HepG2 (cell line): ENCODE measurements around the gene RSPH4A. TPM values are rescaled to one million over a fixed set of nuclear protein-coding genes. Genes with fewer than 3 reads are reported as not detected.

Experiments
- ARID5B ChIP-seq: IDR thresholded peaks from 2 replicates; pipeline ENCODE4 v1.4.0; 2020; ENCODE audit warnings: mild to moderate bottlenecking, missing genetic modification reagents
- BRF2 ChIP-seq: sonication (generic); formaldehyde crosslinking; IDR thresholded peaks from 2 replicates; pipeline ENCODE4 v1.8.1; 2022; ENCODE audit warnings: mild to moderate bottlenecking, missing genetic modification reagents
- CBX1 ChIP-seq: IDR thresholded peaks from one replicate; pipeline ENCODE4 v1.6.1; 2016; ENCODE audit warnings: antibody characterized with exemption, low read depth
- KLF11 ChIP-seq: IDR thresholded peaks from 2 replicates; pipeline ENCODE4 v1.6.1; 2016; ENCODE audit warnings: missing compliant biosample characterization
- NKX3-1 ChIP-seq: sonication (generic); formaldehyde crosslinking; IDR thresholded peaks from 2 replicates; pipeline ENCODE4 v1.5.0; 2020; ENCODE audit warnings: missing genetic modification reagents
- PATZ1 ChIP-seq: sonication (generic); formaldehyde crosslinking; IDR thresholded peaks from 2 replicates; pipeline ENCODE4 v1.4.0; 2020; ENCODE audit warnings: missing genetic modification reagents
- RBM39 ChIP-seq: fragments of 200-400 bp; formaldehyde crosslinking; IDR thresholded peaks from one replicate; pipeline ENCODE4 v1.6.1; 2018; ENCODE audit warnings: antibody characterized with exemption, mild to moderate bottlenecking, low read depth, low read length; ENCODE audit not compliant: poor library complexity, severe bottlenecking
- REST ChIP-seq, 2 experiments: IDR thresholded peaks; 2 replicates each; pipeline ENCODE4 v1.6.1; 2011 to 2012; ENCODE audit warnings: low read length in 2 of 2, borderline replicate concordance in 1 of 2, low read depth in 1 of 2, mild to moderate bottlenecking in 1 of 2, moderate library complexity in 1 of 2
- USF2 ChIP-seq, 2 experiments: sonication (generic) in 1 of 2; formaldehyde crosslinking in 1 of 2; IDR thresholded peaks; 2 replicates each; pipeline versions ENCODE4 v1.5.1 to v1.6.1; 2011 to 2020; ENCODE audit warnings: borderline replicate concordance in 1 of 2, low read depth in 1 of 2, low read length in 1 of 2, mild to moderate bottlenecking in 1 of 2, missing genetic modification reagents in 1 of 2, moderate library complexity in 1 of 2
- ZBTB8A ChIP-seq: sonication (generic); formaldehyde crosslinking; IDR thresholded peaks from 2 replicates; pipeline ENCODE4 v1.4.0; 2020; ENCODE audit warnings: mild to moderate bottlenecking, low read depth, missing genetic modification reagents, borderline replicate concordance
- ZNF354B ChIP-seq: sonication (generic); formaldehyde crosslinking; IDR thresholded peaks from 2 replicates; pipeline ENCODE4 v1.8.0; 2022; ENCODE audit warnings: mild to moderate bottlenecking, missing genetic modification reagents
- ZNF549 ChIP-seq: sonication (generic); formaldehyde crosslinking; IDR thresholded peaks from 2 replicates; pipeline ENCODE4 v1.5.0; 2020; ENCODE audit warnings: missing genetic modification reagents
- ZNF678 ChIP-seq: sonication (generic); formaldehyde crosslinking; IDR thresholded peaks from 2 replicates; pipeline ENCODE4 v1.4.0; 2020; ENCODE audit warnings: mild to moderate bottlenecking, missing genetic modification reagents
- polyA plus RNA-seq, 8 experiments: library from polyadenylated mRNA; depleted of rRNA in 3 of 8; stranded (reverse) in 7 of 8; unstranded in 1 of 8; fragments of >200 nt; fragmentation: Illumina TruSeq in 4 of 8; extraction: Trizol in 4 of 8; gene quantifications; 2 replicates each; pipeline versions ENCODE4 v1.2.1 to v1.2.3, GENCODE V29; 2011 to 2016; ENCODE audit warnings: low read depth in 4 of 8, missing spikeins in 1 of 8, mixed read lengths in 1 of 8; ENCODE audit not compliant: insufficient read depth in 1 of 8
- total RNA-seq, 5 experiments: library from RNA; depleted of rRNA; stranded (reverse); fragments of >200 nt; fragmentation: Illumina TruSeq; extraction: Trizol; gene quantifications; 2 replicates each; pipeline ENCODE4 v1.2.3, GENCODE V29; 2016; ENCODE audit warnings: low read depth in 1 of 5

Gene RSPH4A
- total and polyA plus RNA-seq, 2 of the 13 experiments (the other 11 are each of a cell fraction or from before 2014, with no cell fraction given), result 0.24 to 0.40 TPM

- TF ChIP-seq USF2 (IDR thresholded peaks at IDR 0.05; ENCODE audit: low read depth, low read length) (no peak), USF2 (CRISPR knock-in tag; IDR thresholded peaks at IDR 0.05; ENCODE audit: borderline replicate concordance) (no peak; the same call in 1 of the 2 replicates), CBX1 (peak; percentile 96), NKX3-1 (CRISPR knock-in tag) (peak; percentile 22; the same call in 1 of the 2 replicates), ZNF678 (CRISPR knock-in tag) (0 out of 2 replicates have a peak, but pooled peaks have one; percentile 73), RBM39 (peak; percentile 96), REST (IDR thresholded peaks at IDR 0.05; ENCODE audit: borderline replicate concordance in 1 of 2, low read depth in 1 of 2, low read length in 2 of 2) (peak in 1 of 2 experiments; percentile 8; a peak in 1 of 4 replicates), ZNF354B (CRISPR knock-in tag) (peak; percentile 95; the same call in 1 of the 2 replicates), ZBTB8A (peak; percentile 56; the same call in 1 of the 2 replicates), BRF2 (CRISPR knock-in tag) (peak; percentile 97), KLF11 (CRISPR knock-in tag) (peak; percentile 93; the same call in 1 of the 2 replicates), ZNF549 (CRISPR knock-in tag) (no peak), ARID5B (CRISPR knock-in tag) (peak; percentile 85), PATZ1 (peak; percentile 68)
Measured at GRCh38 chr6:116570856-116571682, 45.2 kb upstream of the RSPH4A start, which contains the start of gene RWDD1 (continued).
